GM19193 (cell line): ENCODE measurements around the gene TAS2R13.

Experiments used
- POLR2A ChIP-seq: IDR thresholded peaks from 4 replicates; pipeline ENCODE4 v1.6.1; 2011; ENCODE audit not compliant: insufficient read depth, insufficient read length; ENCODE audit errors: extremely low read depth

The TAS2R13 gene, protein sequence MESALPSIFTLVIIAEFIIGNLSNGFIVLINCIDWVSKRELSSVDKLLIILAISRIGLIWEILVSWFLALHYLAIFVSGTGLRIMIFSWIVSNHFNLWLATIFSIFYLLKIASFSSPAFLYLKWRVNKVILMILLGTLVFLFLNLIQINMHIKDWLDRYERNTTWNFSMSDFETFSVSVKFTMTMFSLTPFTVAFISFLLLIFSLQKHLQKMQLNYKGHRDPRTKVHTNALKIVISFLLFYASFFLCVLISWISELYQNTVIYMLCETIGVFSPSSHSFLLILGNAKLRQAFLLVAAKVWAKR

DNA sequence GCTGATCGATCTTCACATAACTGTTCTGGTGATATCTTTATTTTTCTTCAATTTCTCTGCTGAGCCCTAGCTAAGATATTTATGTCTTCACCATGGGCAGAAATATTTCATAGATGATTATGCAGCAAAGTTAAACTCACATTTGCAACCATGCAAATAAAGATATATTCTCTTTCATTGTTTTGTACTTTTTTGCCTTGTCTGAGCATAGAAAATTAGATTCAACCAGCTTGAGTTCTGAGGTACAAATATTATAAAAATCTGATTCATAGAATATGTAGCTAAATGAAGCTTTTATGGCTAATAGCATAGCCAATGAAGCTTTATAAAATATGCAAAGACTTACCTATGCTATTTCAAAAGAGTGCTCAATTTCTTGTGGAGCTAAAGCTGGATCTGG is at the start of gene TAS2R13:
Gene TAS2R13 (minus strand): TSS at position 101 of the 400 bp plus-strand sequence. CDS start 264 bp downstream, outside the sequence.
- TF ChIP-seq POLR2A = no peak

DNA sequence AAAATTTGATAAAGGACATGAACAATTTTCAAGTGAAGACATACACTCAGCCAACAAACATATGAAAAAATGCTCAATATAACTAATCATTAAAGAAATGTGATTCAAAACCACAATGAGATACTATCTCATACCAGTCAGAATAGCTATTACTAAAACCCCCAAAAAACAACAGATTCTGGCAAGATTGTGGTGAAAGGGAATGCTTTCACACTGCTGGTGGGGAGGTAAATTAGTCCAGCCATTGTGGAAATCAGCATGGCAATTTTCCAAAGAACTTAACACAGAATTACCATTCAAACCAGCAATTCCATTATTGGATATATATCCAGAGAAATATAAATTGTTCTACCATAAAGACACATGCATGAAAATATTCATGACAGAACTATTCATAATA is 48.4 kb upstream of the TAS2R13 start:
- TF ChIP-seq POLR2A = no peak

DNA sequence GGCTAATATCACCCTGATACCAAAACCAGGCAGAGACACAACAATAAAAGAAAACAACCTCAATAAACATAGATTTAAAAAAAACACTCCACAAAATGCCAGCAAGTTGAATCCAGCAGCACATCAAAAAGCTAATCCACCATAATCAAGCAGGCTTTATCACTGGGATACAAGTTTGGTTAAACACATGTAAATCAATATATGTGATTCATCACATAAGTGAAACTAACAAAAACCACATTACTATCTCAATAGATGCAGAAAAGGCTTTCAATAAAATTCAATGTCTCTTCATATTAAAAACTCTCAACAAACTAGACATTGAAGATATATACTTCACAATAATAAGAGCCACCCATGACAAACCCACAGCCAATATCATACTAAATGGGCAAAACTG is 46.7 kb upstream of the TAS2R13 start:
- TF ChIP-seq POLR2A = no peak

DNA sequence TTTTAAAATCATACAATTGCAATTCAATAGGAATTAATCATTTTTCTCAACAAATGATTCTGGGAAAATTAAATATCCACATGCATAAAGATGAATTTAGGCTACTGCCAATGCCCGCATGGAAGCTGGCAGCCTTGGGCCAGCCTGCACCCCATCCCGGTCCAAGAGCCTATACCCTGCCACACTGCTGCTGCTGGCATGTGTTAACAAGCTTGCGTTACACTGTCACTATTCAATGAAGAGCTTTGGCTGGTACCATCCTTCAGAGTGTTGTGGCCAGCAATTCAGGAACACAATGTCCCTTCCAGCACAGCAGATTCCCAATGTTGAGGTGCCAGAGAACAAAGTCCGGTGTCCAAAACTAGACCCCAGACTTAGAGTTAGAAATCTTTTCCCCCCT is 43.3 kb upstream of the TAS2R13 start:
- no peak for TF ChIP-seq POLR2A

DNA sequence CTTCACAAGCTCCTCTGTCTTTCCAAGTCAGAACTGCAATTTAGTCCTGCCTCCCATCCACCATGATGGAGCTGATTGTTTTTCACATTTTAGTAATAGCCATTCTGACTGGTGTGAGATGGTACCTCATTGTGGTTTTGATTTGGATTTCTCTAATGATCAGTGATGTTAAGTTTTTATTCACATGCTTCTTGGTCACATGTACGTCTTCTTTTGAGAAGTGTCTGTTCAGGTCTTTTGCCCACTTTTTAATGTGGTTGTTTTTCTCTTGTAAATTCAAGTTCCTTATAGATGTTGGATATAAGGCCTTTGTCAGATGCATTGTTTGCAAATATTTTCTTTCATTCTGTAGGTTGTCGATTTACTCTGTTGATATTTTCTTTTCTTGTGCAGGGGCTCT is 33.8 kb upstream of the TAS2R13 start:
- no peak for TF ChIP-seq POLR2A

DNA sequence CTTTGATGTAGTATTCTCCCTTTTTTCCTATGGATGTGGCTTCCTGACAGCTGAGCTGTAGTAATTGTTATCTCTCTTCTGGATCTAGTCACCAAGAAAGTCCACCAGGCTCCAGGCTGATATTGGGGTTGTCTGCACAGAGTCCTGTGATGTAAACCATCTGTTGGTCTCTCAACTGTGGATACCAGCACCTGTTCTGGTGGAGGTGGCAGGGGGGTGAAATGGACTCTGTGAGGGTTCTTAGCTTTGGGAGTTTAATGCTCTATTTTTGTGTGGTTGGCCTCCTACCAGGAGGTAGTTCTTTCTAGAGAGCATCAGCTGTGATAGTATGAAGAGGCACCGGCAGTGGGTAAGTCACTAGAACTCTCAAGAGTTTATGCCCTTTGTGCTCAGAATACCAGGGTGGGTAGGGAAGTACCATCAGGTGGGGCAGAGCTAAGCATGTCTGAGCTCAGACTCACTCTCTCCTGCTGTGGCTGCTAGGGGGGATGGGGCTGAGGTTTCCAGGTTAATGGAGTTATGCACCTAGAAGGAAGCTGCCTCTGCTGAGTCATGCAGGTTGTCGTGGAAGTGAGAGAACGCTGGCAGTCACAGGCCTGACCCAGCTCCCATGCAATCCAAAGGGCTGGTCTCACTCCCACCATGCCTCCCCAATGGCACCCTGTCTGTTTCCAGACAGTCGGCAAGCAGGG is 32.7 kb upstream of the TAS2R13 start:
- TF ChIP-seq POLR2A = no peak

DNA sequence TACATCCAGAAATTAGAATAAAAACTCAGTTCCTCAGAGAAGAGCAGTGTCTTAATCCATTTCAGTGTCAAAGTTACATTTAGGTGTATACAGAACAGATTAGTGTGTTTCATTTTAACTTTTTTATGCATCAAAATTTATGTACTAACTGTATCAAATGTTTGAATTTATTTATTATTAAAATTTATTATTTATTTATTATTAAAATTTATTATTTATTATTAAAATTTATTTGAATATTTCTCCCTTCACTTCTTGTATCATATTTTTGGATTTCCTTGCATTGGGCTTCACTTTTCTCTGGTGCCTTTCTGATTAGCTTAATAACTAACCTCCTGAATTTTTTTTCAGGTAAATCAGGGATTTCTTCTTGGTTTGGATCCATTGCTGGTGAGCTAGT is 32.0 kb upstream of the TAS2R13 start:
- no peak for TF ChIP-seq POLR2A

DNA sequence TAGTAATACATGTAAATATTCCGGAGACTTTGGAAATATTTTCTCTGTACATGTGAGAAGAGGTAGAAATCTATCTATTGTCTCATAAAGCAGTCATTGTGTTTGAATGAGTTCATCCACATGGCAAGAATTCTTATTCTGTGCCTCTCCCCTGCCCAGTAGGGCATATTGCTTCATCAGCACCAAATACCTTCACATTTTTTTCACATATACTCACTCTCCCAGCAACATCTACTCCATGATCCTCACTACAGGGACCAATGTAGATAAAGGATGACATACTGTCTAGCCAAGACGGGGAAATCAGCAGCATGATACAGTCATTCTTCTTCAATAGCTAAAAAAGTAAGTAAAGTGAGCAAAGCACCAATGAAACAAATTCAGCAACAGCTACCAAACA is 31.0 kb upstream of the TAS2R13 start:
- TF ChIP-seq POLR2A = no peak

DNA sequence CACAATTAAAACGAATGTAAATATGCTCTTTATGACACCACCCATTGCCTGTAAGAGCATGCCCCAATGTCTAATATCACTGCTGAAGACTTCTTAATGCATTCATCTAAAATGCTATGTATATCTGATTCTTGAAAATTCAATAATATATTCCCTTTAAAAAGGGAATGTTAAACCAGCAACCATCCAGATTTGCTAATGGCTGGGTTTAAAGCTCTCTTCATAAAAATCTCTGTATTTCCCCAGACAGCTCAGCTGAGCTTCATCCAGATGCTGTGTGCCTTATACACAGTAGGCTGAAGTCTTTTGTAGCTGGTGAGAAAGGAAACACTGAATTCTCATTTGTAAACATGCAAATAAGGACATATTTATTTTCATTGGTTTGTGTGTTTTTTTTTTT is 29.8 kb upstream of the TAS2R13 start, which contains the start of gene TAS2R14:
Gene TAS2R14 (minus strand): TSS at position 101 of the 400 bp plus-strand sequence. CDS start 56 bp downstream, at position 45.
- no peak for TF ChIP-seq POLR2A

DNA sequence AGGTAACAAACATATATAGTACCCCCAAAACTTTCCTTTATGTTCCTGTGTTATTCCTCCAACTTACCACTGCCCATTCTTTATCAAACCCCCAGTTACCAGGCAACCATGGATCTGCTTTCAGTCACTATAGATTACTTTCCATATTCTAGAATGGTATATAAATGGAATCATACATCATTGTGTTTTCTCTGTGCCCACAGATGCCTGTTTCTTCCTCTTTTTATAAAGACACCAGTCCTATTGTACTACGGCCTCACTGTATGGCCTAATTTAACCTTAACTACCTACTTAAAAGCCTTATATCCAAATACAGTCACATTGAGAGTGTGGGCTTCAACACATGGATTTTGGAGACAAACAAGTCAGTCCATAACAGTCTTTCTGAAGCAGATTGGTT is 27.1 kb upstream of the TAS2R13 start:
- TF ChIP-seq POLR2A = no peak

DNA sequence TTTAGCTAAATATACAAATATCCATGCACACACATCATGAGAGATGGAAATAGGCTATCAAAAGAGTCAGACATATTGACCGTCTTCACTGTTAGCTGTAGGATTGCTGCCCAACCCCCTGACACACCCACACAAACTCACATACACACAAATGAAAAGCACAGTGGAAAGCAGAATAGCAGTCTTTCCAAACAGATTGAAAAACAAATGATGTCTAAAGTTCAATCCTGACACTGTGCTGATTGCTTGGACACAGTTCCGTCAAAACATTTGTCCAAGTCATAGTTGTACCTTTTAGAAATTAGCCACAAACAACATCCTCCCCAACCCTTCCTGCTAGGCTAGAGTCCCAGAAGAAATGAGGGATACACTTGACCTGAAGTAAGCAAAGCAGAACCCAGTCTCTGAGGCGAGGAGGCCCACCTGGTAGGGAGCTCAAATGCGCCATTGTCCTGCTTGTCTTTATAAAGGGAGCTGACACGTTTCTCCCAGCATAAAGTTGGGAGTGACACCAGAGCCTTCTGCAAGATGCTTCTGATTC is 19.5 kb upstream of the TAS2R13 start, which contains the start of gene PRH2:
Gene PRH2 (plus strand): TSS at position 491 of the 541 bp plus-strand sequence. CDS start 38 bp downstream, at position 529.
- no peak for TF ChIP-seq POLR2A

DNA sequence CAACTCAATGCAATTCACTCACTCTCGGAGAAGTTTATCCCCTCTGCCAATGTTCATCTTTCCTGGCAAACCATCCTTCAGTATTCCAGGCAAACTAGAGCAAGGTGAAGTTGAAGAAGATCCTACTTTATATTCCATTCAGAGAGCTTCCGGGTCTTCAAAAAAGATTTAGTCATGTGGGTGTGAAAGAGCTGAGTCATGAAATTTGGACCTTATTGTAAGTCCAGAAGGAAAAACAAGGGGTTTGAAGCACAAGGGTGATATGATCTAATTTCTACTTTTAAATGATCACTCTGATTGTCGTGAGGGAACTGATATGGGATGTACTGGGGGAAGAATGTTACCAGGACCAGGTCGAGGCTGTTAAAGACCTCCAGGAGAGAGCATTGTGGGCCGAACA is 16.9 kb upstream of the TAS2R13 start:
- no peak for TF ChIP-seq POLR2A

DNA sequence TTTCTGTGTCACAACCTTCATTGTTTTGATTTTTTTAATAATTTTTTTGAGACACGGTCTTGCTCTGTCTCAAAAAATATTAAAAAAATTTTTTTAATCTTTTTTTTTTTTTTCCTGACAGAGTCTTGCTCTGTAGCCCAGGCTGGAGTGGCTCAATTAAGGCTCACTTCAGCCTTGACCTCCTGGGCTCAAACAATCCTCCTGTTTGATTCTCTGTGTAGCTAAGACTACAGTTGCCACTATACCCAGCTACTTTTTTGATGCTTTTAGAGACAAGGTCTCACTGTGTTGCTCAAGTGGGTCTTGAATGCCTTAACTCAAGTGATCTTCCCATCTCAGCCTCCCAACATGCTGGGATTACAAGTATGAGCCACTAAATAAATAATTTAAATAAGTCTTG is 10.4 kb upstream of the TAS2R13 start:
- no peak for TF ChIP-seq POLR2A

DNA sequence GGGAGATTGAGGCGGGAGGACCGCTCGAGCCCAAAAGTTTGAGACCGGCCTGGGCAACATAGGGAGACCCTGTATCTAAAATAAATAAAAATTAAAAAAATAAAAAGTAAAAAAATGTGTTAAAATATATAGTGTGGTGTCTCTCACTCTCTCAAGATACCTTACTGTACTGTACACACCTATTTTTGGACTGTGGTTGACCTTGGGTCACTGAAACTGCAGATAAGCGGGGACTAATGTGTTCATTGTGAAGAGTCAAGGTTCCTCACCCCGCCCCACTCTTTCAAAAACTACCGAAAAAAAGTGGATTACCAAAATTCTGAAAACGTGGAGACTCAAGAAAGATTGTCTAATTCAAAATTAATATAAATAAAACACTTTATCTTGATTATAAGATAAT is 1.0 kb upstream of the TAS2R13 start:
- TF ChIP-seq POLR2A = no peak

DNA sequence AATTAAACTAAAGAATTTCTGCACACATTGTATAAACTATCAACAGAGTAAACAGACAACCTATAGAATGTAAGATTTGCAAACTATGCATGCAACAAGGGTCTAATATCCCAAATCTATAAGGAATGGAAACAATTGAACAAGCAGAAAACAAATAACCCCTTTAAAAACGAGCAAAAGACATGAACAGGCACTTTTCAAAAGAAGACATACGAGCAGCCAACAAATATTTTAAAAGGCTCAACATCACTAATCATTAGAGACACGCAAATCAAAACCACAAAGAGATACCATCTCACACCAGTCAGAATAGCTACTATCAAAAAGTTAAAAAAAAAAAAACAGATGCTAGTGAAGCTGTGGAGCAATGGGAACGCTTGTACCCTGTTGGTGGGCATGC is 4.7 kb downstream of the TAS2R13 start:
- TF ChIP-seq POLR2A = no peak

DNA sequence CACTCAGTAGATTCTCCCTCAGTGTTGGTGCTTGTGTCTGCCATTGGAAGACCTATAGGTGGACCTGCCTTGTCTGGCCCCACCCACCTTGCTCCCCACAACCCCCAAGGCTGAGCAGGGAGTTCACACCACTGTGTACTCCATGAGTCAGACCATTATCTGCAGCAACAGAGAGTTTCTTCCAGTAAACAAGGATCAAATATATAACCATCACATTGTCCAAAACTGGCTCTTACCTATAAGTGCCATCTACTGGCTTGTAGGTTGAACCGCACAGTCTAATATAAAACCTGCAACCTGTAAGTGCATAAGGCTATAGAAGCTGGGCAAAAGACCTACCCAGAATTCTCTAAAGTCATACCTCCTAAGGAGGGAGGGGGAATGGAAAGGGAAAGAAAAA is 7.9 kb downstream of the TAS2R13 start:
- no peak for TF ChIP-seq POLR2A

DNA sequence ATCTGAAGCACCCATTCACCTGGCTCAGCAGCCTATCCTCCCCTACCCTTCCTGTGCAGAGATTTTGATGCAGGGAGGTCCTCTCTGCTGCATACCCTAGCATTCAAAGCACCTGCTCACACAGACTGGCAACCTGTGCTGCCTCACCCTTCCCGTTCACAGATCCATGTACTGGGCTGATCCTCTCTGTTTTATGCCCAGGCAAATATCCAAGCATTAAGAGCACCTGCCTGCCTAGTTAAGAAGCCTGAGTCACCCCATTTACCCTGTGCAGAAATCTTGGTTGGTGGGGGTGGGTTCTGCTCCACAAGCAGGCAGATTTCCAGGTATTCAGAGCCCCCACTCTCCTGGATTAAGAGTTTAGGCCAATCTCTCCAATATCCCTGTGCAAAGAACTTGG is 8.4 kb downstream of the TAS2R13 start:
- TF ChIP-seq POLR2A = no peak

DNA sequence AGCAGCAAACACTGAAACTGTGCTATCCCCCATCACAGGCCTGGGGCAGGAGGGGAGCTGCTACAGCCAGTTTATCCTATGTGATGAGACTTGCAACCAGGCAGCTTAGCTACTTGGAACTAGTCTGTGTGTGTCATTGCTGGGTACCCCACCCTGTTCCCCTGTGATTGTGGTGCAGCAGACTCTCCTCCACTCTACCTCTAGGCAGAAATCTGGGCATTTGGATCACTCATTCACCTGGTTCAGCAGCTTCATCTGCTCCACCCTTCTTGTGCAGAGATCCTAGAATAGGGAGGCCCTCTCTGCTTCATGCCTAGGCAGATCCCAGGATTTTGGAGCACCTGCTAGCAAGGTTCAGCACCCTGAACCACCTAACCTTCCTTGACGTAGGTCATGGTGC is 8.8 kb downstream of the TAS2R13 start:
- no peak for TF ChIP-seq POLR2A
